KOPT-K1 (cell line): ENCODE results near the gene BDKRB2.

ENCODE experiments used
- H3K27ac ChIP-seq: fragments of 200-600 bp; sonication (generic); 2 replicates; pipeline ENCODE4 v1.5.1; 2016; ENCODE audit warnings: antibody characterized with exemption, mild to moderate bottlenecking, low read depth, low read length; ENCODE audit not compliant: poor library complexity, severe bottlenecking
- H3K36me3 ChIP-seq: fragments of 200-600 bp; sonication (generic); 2 replicates; pipeline ENCODE4 v1.5.1; 2017; ENCODE audit warnings: antibody characterized with exemption, mild to moderate bottlenecking, low read length, moderate library complexity; ENCODE audit not compliant: insufficient read depth
- H3K9me3 ChIP-seq: fragments of 200-600 bp; sonication (generic); 2 replicates; pipeline ENCODE4 v1.5.1; 2017; ENCODE audit warnings: antibody characterized with exemption, low read length, mild to moderate bottlenecking; ENCODE audit not compliant: insufficient read depth, poor library complexity, severe bottlenecking

BDKRB2 gene

GRCh38 chr14:96187216-96188031 is 17.2 kb upstream of the BDKRB2 start:
- H3K36me3 ChIP-seq, result no peaks in the 10 kb centered on the region
- no peaks in the 10 kb centered on the region for H3K9me3 ChIP-seq
- H3K27ac ChIP-seq, result no peak overlapping the region

- no peak overlapping the region for H3K27ac ChIP-seq
- H3K36me3 ChIP-seq, result no peaks in the 10 kb centered on the region
- no peaks in the 10 kb centered on the region for H3K9me3 ChIP-seq
These were observed 15.3 kb upstream of the BDKRB2 start for GRCh38 chr14:96189281-96189711.

DNA sequence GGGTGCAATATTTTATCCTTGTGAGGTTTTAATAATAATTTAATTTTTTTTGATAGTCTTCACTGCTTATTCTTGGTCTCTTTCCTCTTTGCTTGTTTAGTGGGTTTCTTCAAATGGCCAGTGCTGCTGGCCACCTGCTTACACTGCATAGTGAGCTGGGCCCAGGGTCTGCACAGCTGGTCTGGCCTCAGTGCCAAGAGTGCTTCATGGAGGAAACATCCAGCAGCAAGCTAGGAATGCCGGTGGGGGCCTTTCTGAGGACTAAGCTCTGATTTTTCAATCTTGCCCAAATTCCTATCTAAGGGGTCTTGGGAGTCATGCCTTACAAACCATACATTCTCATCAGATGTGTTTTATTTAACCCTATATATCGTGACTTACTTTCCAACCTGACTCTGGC is 13.3 kb upstream of the BDKRB2 start:
- Histone ChIP-seq H3K9me3 (peaks cover 4% of the 10 kb centered on the region), H3K27ac (no peak overlapping the region)

DNA sequence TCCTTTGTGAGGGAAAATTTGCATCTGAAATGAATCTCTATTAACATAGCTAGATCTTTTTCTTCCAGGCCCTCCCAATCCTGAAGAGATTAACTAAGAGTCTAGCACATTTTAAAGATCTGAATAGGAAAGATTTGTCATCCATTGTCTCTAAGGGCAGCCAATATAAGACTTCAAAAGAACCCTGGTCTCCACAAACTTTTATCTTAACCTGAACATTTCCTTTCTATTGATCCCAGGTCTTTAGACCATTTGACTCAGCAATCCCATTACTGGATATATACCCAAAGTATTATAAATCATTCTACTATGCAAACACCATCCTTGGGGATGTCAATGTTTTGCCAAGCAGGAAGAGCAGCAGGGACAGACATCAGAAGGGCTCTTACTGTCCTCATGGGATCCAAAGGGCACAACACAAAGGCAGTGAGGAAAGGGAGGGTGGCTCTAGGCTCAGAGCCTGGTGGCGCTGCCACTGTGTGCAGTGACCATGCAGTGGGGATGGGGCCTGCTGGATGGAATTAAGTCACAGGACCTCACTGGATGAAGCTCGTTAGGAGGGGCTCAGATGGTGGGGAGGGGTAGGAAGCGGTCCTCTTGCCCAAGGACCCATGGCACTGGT is 12.7 kb upstream of the BDKRB2 start:
- H3K36me3 ChIP-seq, result no peaks in the 10 kb centered on the region
- no peak overlapping the region for H3K27ac ChIP-seq
- peaks cover 6% of the 10 kb centered on the region for H3K9me3 ChIP-seq

More for the DNA sequence above, 13.3 kb upstream of the BDKRB2 start:
- H3K36me3 ChIP-seq, result no peaks in the 10 kb centered on the region

DNA sequence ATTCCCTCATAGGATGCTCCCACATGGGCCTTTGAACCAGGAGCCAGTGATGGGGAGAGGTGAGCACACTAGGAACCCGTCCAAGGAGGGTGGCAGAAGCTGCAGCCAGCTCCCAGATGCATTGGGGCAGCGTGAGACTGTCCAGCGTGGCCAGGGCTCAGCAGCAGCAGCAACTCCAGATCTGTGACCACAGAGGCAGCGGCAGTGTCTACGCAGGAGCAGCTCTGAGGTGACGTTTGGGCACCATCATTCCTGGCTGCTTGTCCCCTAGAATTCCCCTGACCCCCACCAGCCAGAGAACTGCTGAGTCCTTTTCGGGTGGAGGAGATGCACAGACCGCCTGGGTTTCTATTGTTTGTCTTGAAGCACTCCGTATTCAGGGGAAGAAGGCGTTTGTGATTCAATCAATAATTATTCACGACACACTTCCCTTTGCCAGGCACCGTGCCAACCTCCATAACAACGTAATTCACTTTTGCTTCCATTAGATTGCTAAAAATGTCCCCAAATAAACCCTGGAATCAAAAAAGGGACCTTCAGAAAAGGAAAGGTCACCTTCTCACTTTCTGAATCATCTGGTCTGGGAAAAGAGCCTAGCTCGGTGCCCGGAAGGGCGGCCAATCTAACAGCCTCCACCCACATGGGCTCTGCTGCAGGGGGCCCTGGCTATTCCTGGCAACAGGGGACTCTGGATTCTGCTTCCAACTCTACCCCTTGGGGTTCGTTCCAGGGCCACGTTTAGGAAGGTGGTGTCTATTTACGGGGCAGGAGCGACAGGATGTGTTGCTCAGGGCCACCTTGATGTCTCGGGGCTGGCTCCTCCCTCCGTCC is 11.4 kb upstream of the BDKRB2 start:
- peaks cover 6% of the 10 kb centered on the region for H3K9me3 ChIP-seq
- H3K36me3 ChIP-seq, result no peaks in the 10 kb centered on the region
- H3K27ac ChIP-seq, result no peak overlapping the region

- no peak overlapping the region for H3K27ac ChIP-seq
These were observed 10.4 kb upstream of the BDKRB2 start for GRCh38 chr14:96194262-96194656.

GRCh38 chr14:96194657-96195431 is 9.8 kb upstream of the BDKRB2 start:
- Histone ChIP-seq H3K27ac (no peak overlapping the region), H3K36me3 (no peaks in the 10 kb centered on the region), H3K9me3 (peaks cover 6% of the 10 kb centered on the region)

More at GRCh38 chr14:96194262-96194656, 10.4 kb upstream of the BDKRB2 start:
- Histone ChIP-seq H3K9me3 (peaks cover 6% of the 10 kb centered on the region), H3K36me3 (no peaks in the 10 kb centered on the region)

GRCh38 chr14:96195441-96196081 is 9.1 kb upstream of the BDKRB2 start:
- H3K36me3 ChIP-seq, result no peaks in the 10 kb centered on the region
- H3K9me3 ChIP-seq, result peaks cover 6% of the 10 kb centered on the region
- no peak overlapping the region for H3K27ac ChIP-seq

GRCh38 chr14:96197163-96197852 is 7.3 kb upstream of the BDKRB2 start:
- Histone ChIP-seq H3K9me3 (peaks cover 6% of the 10 kb centered on the region), H3K36me3 (no peaks in the 10 kb centered on the region), H3K27ac (no peak overlapping the region)

DNA sequence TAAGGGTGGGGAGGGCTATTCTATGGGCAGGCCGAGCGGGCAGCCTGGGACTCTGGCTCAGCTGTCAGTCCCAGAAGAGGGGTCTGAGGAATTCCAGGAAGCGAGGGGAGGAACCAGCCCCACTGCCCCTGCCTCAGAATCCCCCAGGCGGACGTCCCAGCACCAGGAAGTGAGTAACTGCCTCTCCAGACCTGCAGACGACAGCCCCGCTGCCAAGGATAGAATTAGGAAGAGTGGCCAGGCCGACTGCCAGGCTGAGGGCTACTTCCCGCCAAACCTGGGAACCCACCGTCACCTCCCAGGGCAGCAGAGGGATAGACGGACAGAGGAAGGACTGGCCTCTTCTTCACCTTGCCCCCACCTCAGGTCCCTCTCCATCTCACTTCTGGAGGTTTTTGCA is 6.7 kb upstream of the BDKRB2 start:
- Histone ChIP-seq H3K9me3 (peaks cover 6% of the 10 kb centered on the region), H3K27ac (no peak overlapping the region), H3K36me3 (no peaks in the 10 kb centered on the region)

DNA sequence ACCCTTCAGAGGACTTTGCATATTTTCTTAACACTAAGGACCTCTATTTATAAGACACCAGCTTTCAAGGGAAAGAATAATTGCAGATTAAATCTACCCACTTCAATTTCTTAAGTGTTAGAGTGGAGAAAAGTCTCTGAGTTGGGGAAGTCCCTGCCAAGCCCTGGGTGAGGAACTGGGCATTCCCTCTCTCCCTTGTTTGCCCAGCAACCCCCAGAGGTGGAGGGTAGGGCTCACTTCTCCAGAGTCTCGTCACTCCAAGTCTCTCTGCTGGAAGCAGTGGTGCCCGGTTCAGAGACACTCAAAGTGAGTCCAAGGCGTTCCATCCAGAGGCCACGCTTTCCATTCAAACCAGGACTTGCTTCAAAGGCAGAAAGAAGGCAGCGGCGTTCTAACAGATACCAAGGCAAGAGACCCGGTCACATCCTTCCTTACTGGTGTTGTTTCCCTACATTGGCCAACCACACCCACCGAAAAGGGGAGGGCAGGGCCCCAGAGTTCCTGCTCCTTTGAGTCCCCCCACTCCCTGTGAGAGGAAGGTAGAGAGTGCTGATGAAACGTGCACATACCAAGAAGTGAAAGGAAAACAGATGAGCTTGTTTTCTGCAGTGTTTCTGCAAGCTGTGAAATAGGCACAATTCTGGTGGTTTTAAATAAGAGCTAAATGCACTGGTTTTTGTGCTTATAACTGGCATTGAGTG is 6.1 kb upstream of the BDKRB2 start:
- Histone ChIP-seq H3K27ac (no peak overlapping the region), H3K9me3 (peaks cover 6% of the 10 kb centered on the region), H3K36me3 (no peaks in the 10 kb centered on the region)

DNA sequence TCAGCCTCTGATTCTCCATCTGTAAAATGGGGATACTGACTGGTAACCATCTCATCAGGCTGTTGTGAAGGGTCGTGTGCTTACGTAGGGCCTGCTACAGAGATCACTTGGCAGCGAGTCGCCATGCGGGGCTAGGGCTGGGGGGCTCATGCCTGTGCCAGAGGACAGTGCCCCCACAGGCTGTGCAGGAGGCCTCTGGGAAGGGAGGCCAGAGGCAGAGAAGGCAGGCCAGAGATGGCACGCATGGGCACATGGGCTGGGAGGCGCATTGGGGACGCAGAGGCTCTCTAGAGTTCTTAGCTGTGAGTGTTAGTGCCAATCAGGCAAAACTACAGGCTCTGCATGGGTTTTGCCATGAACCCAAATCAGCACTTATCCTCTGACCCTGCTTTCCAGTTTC is 3.5 kb upstream of the BDKRB2 start:
- Histone ChIP-seq H3K27ac (no peak overlapping the region), H3K9me3 (peaks cover 4% of the 10 kb centered on the region), H3K36me3 (no peaks in the 10 kb centered on the region)

GRCh38 chr14:96201965-96202364 is 2.7 kb upstream of the BDKRB2 start:
- no peak overlapping the region for H3K27ac ChIP-seq
- H3K9me3 ChIP-seq, result no peaks in the 10 kb centered on the region
- no peaks in the 10 kb centered on the region for H3K36me3 ChIP-seq
